ENCODE data around the gene RPUSD4. TPM values are rescaled to one million over a fixed set of nuclear protein-coding genes. Genes with fewer than 3 reads are reported as not detected.

Gene RPUSD4
- total and polyA plus RNA-seq, 2 experiments from 2014 or later, result 20.8 to 60.8 TPM

GRCh38 chr11:126185259-126186024, 26.0 kb downstream of the RPUSD4 start (continued):
- TF ChIP-seq REST (IDR thresholded peaks at IDR 0.05; ENCODE audit: unreplicated experiment) (no peak), POLR2AphosphoS5 (IDR thresholded peaks at IDR 0.05; ENCODE audit: low read depth) (no peak), STAT1 (IDR thresholded peaks at IDR 0.05; ENCODE audit: unreplicated experiment) (no peak)

GRCh38 chr11:126182787-126183445, 28.5 kb downstream of the RPUSD4 start:
- ATAC-seq, result no peak
- Mint-ChIP-seq H3K4me1 (peaks cover 8% of the 10 kb centered on the region), H3K27ac (no peak overlapping the region), H3K4me3 (no peak overlapping the region), H3K36me3 (ENCODE audit: low read depth) (no peaks in the 10 kb centered on the region; the same call in 2 of the 3 replicates), H3K9me3 (no peaks in the 10 kb centered on the region), H3K27me3 (ENCODE audit: insufficient read depth, low read depth, poor library complexity) (peaks cover 8% of the 10 kb centered on the region)
- DNase-seq (ENCODE audit: low spot score), result no peak
- H3K27me3 ChIP-seq (ENCODE audit: insufficient read depth), result no peaks in the 10 kb centered on the region
- no peak overlapping the region for H3K4me2 ChIP-seq
- TF ChIP-seq ZNF462 (CRISPR knock-in tag; IDR thresholded peaks at IDR 0.05) (no peak), ZNF331 (CRISPR knock-in tag; IDR thresholded peaks at IDR 0.05; ENCODE audit: low read depth) (no peak), STAT1 (IDR thresholded peaks at IDR 0.05; ENCODE audit: unreplicated experiment) (no peak), ZNF114 (CRISPR knock-in tag; IDR thresholded peaks at IDR 0.05) (no peak), REST (IDR thresholded peaks at IDR 0.05; ENCODE audit: unreplicated experiment) (no peak), POLR2AphosphoS5 (IDR thresholded peaks at IDR 0.05; ENCODE audit: low read depth) (no peak), EZH2 (IDR thresholded peaks at IDR 0.05; ENCODE audit: low read depth, unreplicated experiment) (no peak)
- no peak overlapping the region for H3K4me3 ChIP-seq
- H3K27ac ChIP-seq (ENCODE audit: low read depth), result no peak overlapping the region
- peaks cover 6% of the 10 kb centered on the region; the same call in 1 of the 2 replicates for H3K4me1 ChIP-seq (ENCODE audit: insufficient read depth)
- H2AFZ ChIP-seq, result no peak overlapping the region
- no peaks in the 10 kb centered on the region for H3K36me3 ChIP-seq (ENCODE audit: insufficient read depth)
- H3K79me2 ChIP-seq (replicated peaks; ENCODE audit: insufficient read depth), result no peaks in the 10 kb centered on the region
- H3K9me2 ChIP-seq (ENCODE audit: insufficient read depth), result no peaks in the 10 kb centered on the region
- no peaks in the 10 kb centered on the region for H4K20me1 ChIP-seq (replicated peaks; ENCODE audit: insufficient read depth)
- H3F3A ChIP-seq (replicated peaks; ENCODE audit: low read depth), result no peaks in the 10 kb centered on the region

Data from GM23338 (cell line).